Small intestine (tissue), 7 donors: ENCODE results near the gene B4GALNT3. TPM values are rescaled to one million over a fixed set of nuclear protein-coding genes. Genes with fewer than 3 reads are reported as not detected.

ENCODE experiments used
- DNase-seq, 2 donors: peaks; one replicate each; pipeline versions ENCODE4 v3.0.0 to v3.0.0-alpha.2; 2013
- FAIRE-seq: peaks from 2 replicates; lab custom pipeline; 2012; peaks lifted over from hg19 to GRCh38; lab: Jason Lieb, UNC
- H3K27ac ChIP-seq, 3 donors: one replicate each; pipeline ENCODE4 v1.5.1; 2013; ENCODE audit warnings: low read length in 2 of 3, mild to moderate bottlenecking in 2 of 3, control low read depth in 1 of 3, inconsistent platforms in 1 of 3, low read depth in 1 of 3, moderate library complexity in 1 of 3
- H3K27me3 ChIP-seq, 3 donors: one replicate each; pipeline ENCODE4 v1.6.1; 2013; ENCODE audit warnings: low read length in 3 of 3, inconsistent platforms in 1 of 3; ENCODE audit not compliant: control insufficient read depth in 3 of 3, insufficient read depth in 3 of 3
- H3K36me3 ChIP-seq, 3 donors: one replicate each; pipeline ENCODE4 v1.6.1; 2013; ENCODE audit warnings: low read length in 3 of 3, inconsistent platforms in 1 of 3, low read depth in 1 of 3, mild to moderate bottlenecking in 1 of 3, moderate library complexity in 1 of 3; ENCODE audit not compliant: control insufficient read depth in 3 of 3, insufficient read depth in 2 of 3
- H3K4me1 ChIP-seq, 3 donors: one replicate each; pipeline ENCODE4 v1.6.1; 2013; ENCODE audit warnings: low read length in 2 of 3, inconsistent platforms in 1 of 3, low read depth in 1 of 3, mild to moderate bottlenecking in 1 of 3, moderate library complexity in 1 of 3; ENCODE audit not compliant: control insufficient read depth in 3 of 3, insufficient read depth in 2 of 3
- H3K4me3 ChIP-seq, 3 donors: one replicate each; pipeline ENCODE4 v1.5.1; 2013; ENCODE audit warnings: low read length in 3 of 3, control low read depth in 1 of 3, inconsistent platforms in 1 of 3, low read depth in 1 of 3, mild to moderate bottlenecking in 1 of 3, moderate library complexity in 1 of 3
- H3K9me3 ChIP-seq, 2 donors: one replicate each; pipeline ENCODE4 v1.6.1; 2013; ENCODE audit warnings: low read depth in 1 of 2, low read length in 1 of 2; ENCODE audit not compliant: control insufficient read depth in 2 of 2, insufficient read depth in 1 of 2
- WGBS, 3 donors: extraction: QIAGEN DNeasy Blood & Tissue Kit; methylation state at CpG; one replicate each; pipeline ENCODE4 v1.1.7; 2013; 5-methylcytosine and 5-hydroxymethylcytosine counted together
- polyA plus RNA-seq, 4 donors: library from polyadenylated mRNA; stranded (reverse) in 3 of 4; unstranded in 1 of 4; fragments of 200-250 nt in 3 of 4; fragments of 120-200 nt in 1 of 4; gene quantifications; one replicate each; pipeline versions ENCODE4 v1.2.1 to v1.2.3, GENCODE V29; 2013
- donor health status: healthy with polysubstance abuse.
- donor health status: control.
- donor health status: control.
- donor health status: Bipolar disorder and iron deficiency.
- donor health status: healthy.

B4GALNT3 gene
- polyA plus RNA-seq, 4 donors, result 0.45 to 6.6 (median 2.9) TPM; not detected in 1

GRCh38 chr12:533718-534117 lies 74.0 kb downstream of the B4GALNT3 start:
- FAIRE-seq (no peak), DNase-seq (no peak)
- no peaks in the 10 kb centered on the region for H3K36me3 ChIP-seq
- H3K9me3 ChIP-seq, result peaks cover 0 to 13% of the 10 kb centered on the region in 2 donors
- H3K27me3 ChIP-seq, result no peaks in the 10 kb centered on the region
- H3K4me3 ChIP-seq, result no peak overlapping the region
- 89 to 94% (median 92%) methylated on average over 14 of the region's 14 CpGs for WGBS, 3 donors
- H3K27ac ChIP-seq, result no peak overlapping the region
- H3K4me1 ChIP-seq, result peaks cover 0 to 2% (median 0%) of the 10 kb centered on the region in 3 donors

DNA sequence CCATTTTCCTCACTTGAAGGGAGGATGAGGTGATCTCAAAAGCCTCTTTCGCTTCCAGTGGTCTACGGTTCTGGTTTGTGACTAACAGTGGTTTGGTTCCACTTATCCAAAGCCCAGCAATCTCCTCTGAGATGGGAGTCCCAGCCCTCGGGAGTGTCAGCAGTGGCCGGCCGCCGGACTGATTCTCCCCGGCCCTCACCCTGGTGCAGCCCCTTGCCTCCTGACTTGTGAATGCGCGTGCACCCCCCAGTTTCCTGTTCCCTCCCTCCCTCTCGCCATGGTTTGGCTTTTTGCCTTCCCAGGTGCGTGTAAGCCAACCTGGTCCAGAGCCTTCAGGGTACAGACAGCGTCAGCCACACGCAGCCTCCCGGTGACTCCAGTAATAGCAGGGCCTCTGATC lies 74.5 kb downstream of the B4GALNT3 start:
- FAIRE-seq (no peak), DNase-seq (no peak)
- Histone ChIP-seq H3K27me3 (no peaks in the 10 kb centered on the region), H3K27ac (no peak overlapping the region), H3K36me3 (no peaks in the 10 kb centered on the region), H3K9me3 (peaks cover 0 to 9% of the 10 kb centered on the region in 2 donors), H3K4me3 (no peak overlapping the region), H3K4me1 (peaks cover 0 to 3% (median 2%) of the 10 kb centered on the region in 3 donors)
- WGBS, 3 donors, result 87 to 90% (median 89%) methylated on average over 14 of the region's 14 CpGs

- Histone ChIP-seq H3K4me1 (peaks cover 0 to 4% (median 2%) of the 10 kb centered on the region in 3 donors), H3K9me3 (peaks cover 0 to 3% of the 10 kb centered on the region in 2 donors), H3K27me3 (no peaks in the 10 kb centered on the region), H3K4me3 (no peak overlapping the region), H3K27ac (no peak overlapping the region), H3K36me3 (peaks cover 0 to 5% (median 0%) of the 10 kb centered on the region in 3 donors)
- WGBS, 3 donors, result 88 to 90% (median 89%) methylated on average over 7 of the region's 7 CpGs
- FAIRE-seq (no peak), DNase-seq (no peak)
Observed at GRCh38 chr12:535396-535795, 75.7 kb downstream of the B4GALNT3 start.

DNA sequence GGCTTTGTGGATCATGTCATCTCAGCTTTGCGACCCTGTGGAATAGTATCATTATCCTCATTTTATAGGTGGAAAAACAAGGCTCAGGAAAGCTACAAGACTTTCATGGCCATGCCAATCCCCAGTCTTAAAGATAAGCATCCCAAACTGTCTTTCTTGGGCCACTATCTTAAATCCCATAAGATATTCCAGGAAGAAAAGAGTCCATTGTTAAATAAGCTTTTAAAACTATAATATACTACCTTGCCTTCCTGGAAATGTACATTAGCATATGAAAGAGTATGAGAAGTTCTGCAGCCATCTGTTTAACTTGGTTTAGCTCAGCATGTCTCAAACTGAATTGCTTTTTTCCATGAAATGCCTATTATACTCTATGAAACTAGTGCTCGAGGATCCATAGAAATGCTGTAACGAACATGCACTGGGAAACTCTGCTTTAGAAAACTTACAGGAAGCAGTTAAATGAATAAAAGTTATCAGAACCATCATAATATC lies 77.1 kb downstream of the B4GALNT3 start:
- 90 to 95% (median 94%) methylated on average over 3 of the region's 3 CpGs for WGBS, 3 donors
- no peak for DNase-seq

DNA sequence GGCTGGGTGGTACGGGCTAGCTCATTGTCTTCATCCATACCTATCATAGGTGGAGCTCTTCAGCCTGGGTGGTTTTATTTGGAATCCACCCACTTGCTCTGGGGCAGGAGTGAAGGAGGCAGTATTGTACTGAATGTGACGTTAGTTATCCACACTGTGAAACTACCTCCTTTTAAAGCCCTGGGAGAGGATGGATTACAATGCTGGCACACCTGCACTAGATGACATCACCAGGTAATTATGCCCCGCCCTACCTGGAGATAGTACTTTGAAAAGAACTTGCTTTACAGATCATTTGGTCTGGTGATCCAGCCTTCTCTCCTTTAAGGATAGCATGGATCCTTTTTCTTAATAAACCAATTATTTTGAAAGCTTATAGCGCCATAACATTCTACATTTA lies 78.0 kb downstream of the B4GALNT3 start:
- H3K27ac ChIP-seq, result peak overlapping the region in 2 of 3 donors; percentile 13 to 76
- H3K4me1 ChIP-seq, result peaks cover 0 to 4% (median 2%) of the 10 kb centered on the region in 3 donors
- no peak for FAIRE-seq
- H3K4me3 ChIP-seq, result no peak overlapping the region
- H3K9me3 ChIP-seq, result no peaks in the 10 kb centered on the region
- peaks cover 0 to 5% (median 0%) of the 10 kb centered on the region in 3 donors for H3K36me3 ChIP-seq
- 19 to 62% (median 43%) methylated on average over 4 of the region's 4 CpGs for WGBS, 3 donors
- no peaks in the 10 kb centered on the region for H3K27me3 ChIP-seq
- DNase-seq, result peak; percentile 90 to 91

More for the DNA sequence above, 77.1 kb downstream of the B4GALNT3 start:
- Histone ChIP-seq H3K27ac (no peak overlapping the region), H3K9me3 (peaks cover 0 to 3% of the 10 kb centered on the region in 2 donors), H3K36me3 (peaks cover 0 to 5% (median 0%) of the 10 kb centered on the region in 3 donors), H3K27me3 (no peaks in the 10 kb centered on the region), H3K4me1 (peaks cover 0 to 4% (median 2%) of the 10 kb centered on the region in 3 donors), H3K4me3 (no peak overlapping the region)
- no peak for FAIRE-seq

- peak overlapping the region in 1 of 3 donors; percentile 89 for H3K27ac ChIP-seq
Observed at GRCh38 chr12:538731-539539, 79.2 kb downstream of the B4GALNT3 start.

DNA sequence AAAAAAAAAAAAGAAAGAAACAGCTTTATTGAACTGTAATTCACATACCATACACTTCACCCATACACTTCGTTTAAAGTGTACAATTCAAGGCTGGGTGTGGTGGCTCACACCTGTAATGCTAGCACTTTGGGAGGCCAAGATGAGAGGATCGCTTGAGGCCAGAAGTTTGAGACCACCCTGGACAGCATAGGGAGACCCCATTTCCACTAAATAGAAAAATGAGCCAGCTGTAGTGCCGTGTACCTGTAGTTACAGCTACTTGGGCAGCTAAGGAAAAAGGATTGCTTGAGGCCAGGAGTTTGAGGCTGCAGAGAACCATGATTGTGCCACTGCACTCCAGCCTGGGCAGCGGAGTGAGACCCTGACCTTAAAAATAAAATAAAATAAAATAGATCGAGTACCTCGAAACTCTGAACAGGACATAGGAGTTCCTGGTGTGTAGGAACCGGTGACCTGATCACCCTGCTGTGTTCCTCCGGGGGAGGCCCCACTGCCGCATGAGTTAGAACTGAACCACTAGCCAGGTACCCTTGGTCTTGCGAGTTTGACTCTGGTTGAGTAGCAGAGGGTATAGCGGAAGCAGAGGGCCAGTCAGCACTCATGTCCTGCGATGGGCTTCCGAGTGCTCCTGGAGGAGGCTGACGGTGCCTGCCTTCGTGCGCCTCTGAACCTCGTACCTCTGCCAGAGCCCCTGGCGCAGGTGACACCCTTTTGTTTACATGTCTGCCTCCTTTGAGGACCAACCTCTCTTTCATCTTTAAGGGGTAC lies 80.0 kb downstream of the B4GALNT3 start:
- peaks cover 0 to 4% (median 2%) of the 10 kb centered on the region in 3 donors for H3K4me1 ChIP-seq
- peak overlapping the region in 1 of 3 donors; percentile 89 for H3K27ac ChIP-seq
- DNase-seq (no peak), FAIRE-seq (no peak)
- H3K27me3 ChIP-seq, result no peaks in the 10 kb centered on the region
- no peak overlapping the region for H3K4me3 ChIP-seq
- 90 to 92% (median 91%) methylated on average over 18 of the region's 18 CpGs for WGBS, 3 donors
- peaks cover 0 to 5% (median 0%) of the 10 kb centered on the region in 3 donors for H3K36me3 ChIP-seq
- H3K9me3 ChIP-seq, result no peaks in the 10 kb centered on the region

More at GRCh38 chr12:538731-539539, 79.2 kb downstream of the B4GALNT3 start:
- 7 to 18% (median 13%) methylated on average over 10 of the region's 10 CpGs for WGBS, 3 donors
- FAIRE-seq (no peak), DNase-seq (peak; percentile 38 to 81)
- Histone ChIP-seq H3K4me3 (no peak overlapping the region), H3K36me3 (peaks cover 0 to 5% (median 0%) of the 10 kb centered on the region in 3 donors), H3K9me3 (no peaks in the 10 kb centered on the region), H3K4me1 (peaks cover 0 to 4% (median 2%) of the 10 kb centered on the region in 3 donors), H3K27me3 (no peaks in the 10 kb centered on the region)
